Esophagus muscularis mucosa (tissue), 4 donors: ENCODE data around the gene C1D. TPM values are rescaled to one million over a fixed set of nuclear protein-coding genes. Genes with fewer than 3 reads are reported as not detected.

Experiments used
- DNase-seq: peaks from one replicate; pipeline ENCODE4 v3.0.0-alpha.2; 2017; ENCODE audit errors: extremely low spot score
- H3K27ac ChIP-seq, 4 donors: fragments of 200-600 bp; sonication (generic); replicated peaks in 1 of 4; 1 replicate in 3 of 4; 2 replicates in 1 of 4; pipeline ENCODE4 v1.5.1; 2016 to 2019; ENCODE audit warnings: mild to moderate bottlenecking in 1 of 4
- H3K27me3 ChIP-seq, 4 donors: fragments of 200-600 bp; sonication (generic); one replicate each; pipeline versions ENCODE4 v1.5.1 to v1.6.0; 2016 to 2019
- H3K36me3 ChIP-seq, 4 donors: fragments of 200-600 bp; sonication (generic); one replicate each; pipeline ENCODE4 v1.5.1; 2016 to 2019
- H3K4me1 ChIP-seq, 4 donors: fragments of 200-600 bp; sonication (generic); one replicate each; pipeline ENCODE4 v1.5.1; 2016 to 2019
- H3K4me3 ChIP-seq, 4 donors: fragments of 200-600 bp; sonication (generic); 1 replicate in 2 of 4; 2 replicates in 2 of 4; pipeline ENCODE4 v1.5.1; 2016 to 2019; ENCODE audit warnings: mild to moderate bottlenecking in 4 of 4, moderate library complexity in 1 of 4
- H3K9me3 ChIP-seq, 4 donors: fragments of 200-600 bp; sonication (generic); 1 replicate in 3 of 4; 2 replicates in 1 of 4; pipeline ENCODE4 v1.5.1; 2016 to 2019
- CTCF ChIP-seq, 3 experiments: fragments of 200-600 bp in 2 of 3; fragments of 450-650 bp in 1 of 3; sonication (generic) in 2 of 3; IDR thresholded peaks; one replicate each; pipeline ENCODE4 v1.5.1; 2017 to 2019; ENCODE audit warnings: antibody characterized with exemption in 3 of 3, mild to moderate bottlenecking in 2 of 3, moderate library complexity in 1 of 3
- EP300 ChIP-seq: sonication (generic); formaldehyde crosslinking; IDR thresholded peaks from one replicate; pipeline ENCODE4 v1.6.1; 2017; ENCODE audit warnings: antibody characterized with exemption
- POLR2A ChIP-seq: fragments of 450-650 bp; IDR thresholded peaks from one replicate; pipeline ENCODE4 v1.6.1; 2017; ENCODE audit warnings: antibody characterized with exemption, moderate library complexity, mild to moderate bottlenecking, low read depth
- POLR2AphosphoS5 ChIP-seq, 2 donors: sonication (generic); formaldehyde crosslinking; IDR thresholded peaks; one replicate each; pipeline ENCODE4 v1.6.1; 2017; ENCODE audit warnings: antibody characterized with exemption in 2 of 2
- WGBS: methylation state at CpG from one replicate; pipeline ENCODE4 v1.1.5; 2018; 5-methylcytosine and 5-hydroxymethylcytosine counted together
- intact Hi-C: fragments of 100-400 bp; cut with DNase I; formaldehyde crosslinking; loops from one replicate; pipeline ENCODE4 v1.15.1; 2023
- total RNA-seq, 4 donors: library from RNA; depleted of rRNA; stranded (reverse); fragments of >200 nt; gene quantifications; one replicate each; pipeline versions ENCODE4 v1.1.0 to v1.2.1, GENCODE V29; 2016

The C1D gene
- total RNA-seq, 4 donors from 2014 or later, result 19.7 to 41.1 (median 30.8) TPM

GRCh38 chr2:68099260-68099659 is 36.5 kb upstream of the C1D start:
- Histone ChIP-seq H3K36me3 (no peaks in the 10 kb centered on the region), H3K4me1 (no peaks in the 10 kb centered on the region), H3K9me3 (no peaks in the 10 kb centered on the region), H3K4me3 (no peak overlapping the region), H3K27ac (no peak overlapping the region), H3K27me3 (no peaks in the 10 kb centered on the region)
- 90% methylated on average over 8 of the region's 8 CpGs for WGBS
- TF ChIP-seq POLR2A, result no peak
- TF ChIP-seq POLR2AphosphoS5 (IDR thresholded peaks at IDR 0.05), result no peak
- TF ChIP-seq CTCF (IDR thresholded peaks at IDR 0.05), result no peak
- TF ChIP-seq EP300, result no peak
- peak; percentile 45 for DNase-seq
- intact Hi-C loops, result no loop called here

GRCh38 chr2:68098291-68098797 is 35.5 kb upstream of the C1D start:
- peak; percentile 24 for DNase-seq
- H3K4me3 ChIP-seq, result no peak overlapping the region
- 91% methylated on average over 3 of the region's 3 CpGs for WGBS
- H3K9me3 ChIP-seq, result no peaks in the 10 kb centered on the region
- intact Hi-C loops, result no loop called here
- H3K27ac ChIP-seq, result no peak overlapping the region
- H3K4me1 ChIP-seq, result no peaks in the 10 kb centered on the region
- H3K36me3 ChIP-seq, result no peaks in the 10 kb centered on the region
- TF ChIP-seq EP300 (no peak), POLR2AphosphoS5 (IDR thresholded peaks at IDR 0.05) (no peak), CTCF (IDR thresholded peaks at IDR 0.05) (no peak), POLR2A (no peak)
- H3K27me3 ChIP-seq, result no peaks in the 10 kb centered on the region

- no peaks in the 10 kb centered on the region for H3K36me3 ChIP-seq
- H3K4me1 ChIP-seq, result no peaks in the 10 kb centered on the region
- H3K27me3 ChIP-seq, result no peaks in the 10 kb centered on the region
- no peak overlapping the region for H3K27ac ChIP-seq
- 82% methylated on average over 1 of the region's 1 CpG for WGBS
- no peaks in the 10 kb centered on the region for H3K9me3 ChIP-seq
- no peak overlapping the region for H3K4me3 ChIP-seq
- intact Hi-C loops, result no loop called here
- TF ChIP-seq POLR2A, result no peak
- TF ChIP-seq POLR2AphosphoS5 (IDR thresholded peaks at IDR 0.05), result no peak
- no peak for TF ChIP-seq EP300
- TF ChIP-seq CTCF (IDR thresholded peaks at IDR 0.05), result no peak
- DNase-seq, result peak; percentile 60
Measured at GRCh38 chr2:68094111-68094510, 31.3 kb upstream of the C1D start.

- Histone ChIP-seq H3K27me3 (no peaks in the 10 kb centered on the region), H3K36me3 (no peaks in the 10 kb centered on the region), H3K9me3 (no peaks in the 10 kb centered on the region), H3K27ac (no peak overlapping the region), H3K4me1 (no peaks in the 10 kb centered on the region), H3K4me3 (no peak overlapping the region)
- TF ChIP-seq EP300 (no peak), POLR2AphosphoS5 (IDR thresholded peaks at IDR 0.05) (no peak), CTCF (IDR thresholded peaks at IDR 0.05) (no peak), POLR2A (no peak)
- DNase-seq, result peak; percentile 29
- 89% methylated on average over 2 of the region's 2 CpGs for WGBS
- intact Hi-C loops, result no loop called here
Measured at GRCh38 chr2:68093634-68094033, 30.8 kb upstream of the C1D start.

GRCh38 chr2:68091439-68092034 is 28.7 kb upstream of the C1D start:
- Histone ChIP-seq H3K4me1 (no peaks in the 10 kb centered on the region), H3K9me3 (no peaks in the 10 kb centered on the region), H3K27me3 (no peaks in the 10 kb centered on the region), H3K27ac (no peak overlapping the region), H3K4me3 (no peak overlapping the region), H3K36me3 (no peaks in the 10 kb centered on the region)
- WGBS, result 61% methylated on average over 2 of the region's 2 CpGs
- DNase-seq, result no peak
- TF ChIP-seq POLR2AphosphoS5 (IDR thresholded peaks at IDR 0.05), result no peak
- TF ChIP-seq POLR2A, result no peak
- TF ChIP-seq CTCF (IDR thresholded peaks at IDR 0.05), result no peak
- TF ChIP-seq EP300, result no peak
- intact Hi-C loops, result no loop called here
